Fibroblast of skin of left quadriceps (primary cell): ENCODE measurements around the gene R3HDM2.

Source experiments
- DNase-seq, 2 experiments: peaks; one replicate each; pipeline ENCODE4 v3.0.0-alpha.2; 2013; ENCODE audit warnings: low read depth in 2 of 2

R3HDM2 gene

DNA sequence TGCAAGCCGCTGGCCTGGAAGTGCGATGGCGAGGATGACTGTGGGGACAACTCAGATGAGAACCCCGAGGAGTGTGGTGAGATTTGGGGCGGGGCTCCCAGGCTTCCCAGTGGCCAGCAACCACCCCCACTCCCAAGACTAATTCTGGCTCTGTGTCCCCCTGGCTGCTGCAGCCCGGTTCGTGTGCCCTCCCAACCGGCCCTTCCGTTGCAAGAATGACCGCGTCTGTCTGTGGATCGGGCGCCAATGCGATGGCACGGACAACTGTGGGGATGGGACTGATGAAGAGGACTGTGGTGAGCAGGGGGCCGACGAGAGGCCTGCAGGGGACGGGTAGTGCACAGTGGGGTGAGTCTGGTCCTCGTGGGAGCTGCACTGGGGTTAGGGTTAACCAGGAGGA is 226.4 kb downstream of the R3HDM2 start:
- no peak for DNase-seq

DNA sequence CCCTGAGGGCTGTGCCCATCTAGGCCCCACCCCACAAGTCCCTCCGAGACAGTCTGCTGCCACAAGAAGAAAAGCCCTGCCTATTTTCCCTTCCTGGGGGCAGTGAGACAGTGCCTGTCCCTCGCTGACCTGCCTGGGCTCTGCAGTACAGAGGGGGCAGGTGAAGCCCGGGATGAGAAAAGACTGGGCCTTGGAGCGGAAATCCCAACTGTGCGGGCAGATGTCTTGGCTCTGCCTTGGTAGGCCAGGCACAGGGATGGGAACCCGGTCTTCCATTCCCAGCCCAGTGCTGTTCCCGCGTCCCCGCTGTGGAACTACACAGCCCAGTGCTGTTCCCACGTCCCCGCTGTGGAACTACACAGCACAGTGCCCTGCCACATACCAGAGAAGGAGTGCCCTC is 227.1 kb downstream of the R3HDM2 start:
- DNase-seq: no peak
